Fibroblast of mammary gland (primary cell): Measurements from ENCODE around the gene ZMYND12.

Source experiments
- DNase-seq: peaks from one replicate; pipeline ENCODE4 v3.0.0-alpha.2; 2010; ENCODE audit warnings: low read depth
- H3K4me3 ChIP-seq: 2 replicates; pipeline ENCODE4 v1.5.1; 2011; ENCODE audit warnings: low read depth, mild to moderate bottlenecking, low read length, moderate library complexity; ENCODE audit not compliant: control insufficient read depth
- CTCF ChIP-seq: conservative IDR thresholded peaks from 2 replicates; pipeline ENCODE4 v1.5.1; 2011; ENCODE audit warnings: low read depth, low read length, inconsistent platforms; ENCODE audit not compliant: control insufficient read depth, insufficient read depth

ZMYND12 gene

GRCh38 chr1:42463921-42464320 lies 8.1 kb upstream of the ZMYND12 start:
- no peak for DNase-seq
- no peak for TF ChIP-seq CTCF
- H3K4me3 ChIP-seq, result peak overlapping the region; percentile 76

GRCh38 chr1:42462828-42463763 lies 7.3 kb upstream of the ZMYND12 start, which contains the start of gene CCDC30:
Gene CCDC30, plus strand, starts transcription at chr1:42463286. Its CDS starts 17,266 bp downstream, at chr1:42480552.
- no peak for TF ChIP-seq CTCF
- peak; percentile 98 for DNase-seq
- peak within 1 kb of the TSS; percentile 76 for H3K4me3 ChIP-seq

DNA sequence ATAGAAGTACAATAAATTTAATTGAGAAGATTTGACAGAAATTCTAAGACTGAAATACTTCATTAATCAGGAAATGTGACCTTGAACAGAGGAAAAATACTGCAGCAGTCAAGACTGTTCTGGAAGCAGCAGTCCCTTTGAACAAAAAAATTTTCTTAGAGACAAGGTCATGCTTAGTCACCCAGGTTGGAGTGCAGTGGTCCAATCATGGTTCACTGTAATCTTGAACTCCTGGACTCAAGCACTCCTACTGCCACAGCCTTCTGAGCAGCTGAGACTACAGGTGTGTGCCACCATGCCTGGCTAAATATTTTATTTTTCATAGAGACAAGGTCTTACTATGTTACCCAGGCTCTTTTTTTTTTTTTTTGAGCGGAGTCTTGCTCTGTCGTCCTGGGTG lies 5.4 kb upstream of the ZMYND12 start:
- no peak overlapping the region for H3K4me3 ChIP-seq
- TF ChIP-seq CTCF, result no peak
- DNase-seq, result no peak

GRCh38 chr1:42456754-42457089 lies 900 bp upstream of the ZMYND12 start:
- DNase-seq, result peak; percentile 55
- peak overlapping the region; percentile 79 for H3K4me3 ChIP-seq
- no peak for TF ChIP-seq CTCF

GRCh38 chr1:42454403-42454802 lies 1.4 kb downstream of the ZMYND12 start:
- no peak for DNase-seq
- no peak for TF ChIP-seq CTCF
- no peak overlapping the region for H3K4me3 ChIP-seq

DNA sequence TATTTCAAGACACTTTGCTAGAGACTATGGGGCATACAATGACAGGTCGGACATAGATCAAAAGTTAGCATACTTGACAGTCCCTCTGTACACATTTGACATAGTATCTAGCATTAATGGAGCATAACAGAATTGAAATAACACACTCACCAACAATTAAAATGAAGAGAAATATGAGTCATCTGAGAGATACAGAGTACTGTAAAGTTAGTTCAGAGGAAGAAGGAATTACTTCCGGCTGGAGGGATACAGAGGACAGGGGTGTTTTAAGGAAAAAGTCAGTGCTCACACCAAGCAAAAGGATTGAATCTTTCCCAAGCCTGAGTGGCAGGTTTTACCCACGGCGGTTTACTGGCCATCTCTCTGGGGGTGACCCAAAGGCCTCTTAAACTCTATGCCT lies 2.4 kb downstream of the ZMYND12 start:
- H3K4me3 ChIP-seq, result no peak overlapping the region
- DNase-seq, result no peak
- TF ChIP-seq CTCF, result no peak
